Natural killer cell (primary cell): ENCODE data around the gene MAD1L1. TPM values are rescaled to one million over a fixed set of nuclear protein-coding genes. Genes with fewer than 3 reads are reported as not detected.

Experiments
- ATAC-seq, 3 donors: fragments of 150-1000 bp in 2 of 3; fragments of 200-7000 bp in 1 of 3; cut with Tn5 transposase; 1 replicate in 1 of 3; 2 replicates in 2 of 3; pipeline ENCODE4 v1.10.0; 2021; ENCODE audit warnings: mild to moderate bottlenecking in 2 of 3, moderate library complexity in 2 of 3
- DNase-seq, 2 donors: peaks; one replicate each; pipeline versions ENCODE4 v3.0.0 to v3.0.0-alpha.2; 2013 to 2021; ENCODE audit warnings: mixed read lengths in 1 of 2
- H3K27ac ChIP-seq: one replicate; pipeline ENCODE4 v1.5.1; 2013; ENCODE audit warnings: mild to moderate bottlenecking, low read length
- H3K27me3 ChIP-seq: one replicate; pipeline ENCODE4 v1.6.1; 2013; ENCODE audit warnings: low read length; ENCODE audit not compliant: control insufficient read depth, insufficient read depth
- H3K36me3 ChIP-seq: one replicate; pipeline ENCODE4 v1.6.1; 2013; ENCODE audit warnings: low read length; ENCODE audit not compliant: control insufficient read depth, insufficient read depth
- H3K4me1 ChIP-seq: one replicate; pipeline ENCODE4 v1.6.1; 2013; ENCODE audit warnings: low read length; ENCODE audit not compliant: control insufficient read depth, insufficient read depth
- H3K4me3 ChIP-seq: one replicate; pipeline ENCODE4 v1.5.1; 2013; ENCODE audit warnings: low read length
- H3K9me3 ChIP-seq: one replicate; pipeline ENCODE4 v1.6.1; 2013; ENCODE audit warnings: low read length; ENCODE audit not compliant: control insufficient read depth, insufficient read depth
- H3K27ac Mint-ChIP-seq, 2 donors: one replicate each; pipeline ENCODE4 v1.8.0; 2022; ENCODE audit warnings: mild to moderate bottlenecking in 2 of 2, mixed read lengths in 2 of 2, moderate library complexity in 1 of 2
- H3K27me3 Mint-ChIP-seq, 2 donors: one replicate each; pipeline ENCODE4 v1.8.0; 2022; ENCODE audit warnings: low read depth in 2 of 2, mixed read lengths in 2 of 2
- H3K36me3 Mint-ChIP-seq: one replicate; pipeline ENCODE4 v1.8.0; 2022; ENCODE audit warnings: mixed read lengths
- H3K4me1 Mint-ChIP-seq, 2 donors: one replicate each; pipeline ENCODE4 v1.8.0; 2022; ENCODE audit warnings: mixed read lengths in 2 of 2
- H3K4me3 Mint-ChIP-seq: one replicate; pipeline ENCODE4 v1.8.0; 2022; ENCODE audit warnings: mild to moderate bottlenecking, moderate library complexity, mixed read lengths
- H3K9me3 Mint-ChIP-seq, 2 donors: one replicate each; pipeline ENCODE4 v1.8.0; 2022; ENCODE audit warnings: mixed read lengths in 2 of 2
- CTCF ChIP-seq: fragments of 200-600 bp; IDR thresholded peaks from one replicate; pipeline ENCODE4 v1.8.0; 2022; ENCODE audit warnings: antibody characterized with exemption
- WGBS: methylation state at CpG from one replicate; pipeline ENCODE4 v1.1.7; 2013; ENCODE audit warnings: missing lambda C conversion rate; ENCODE audit not compliant: insufficient coverage; 5-methylcytosine and 5-hydroxymethylcytosine counted together
- intact Hi-C: fragments of 100-400 bp; cut with micrococcal nuclease; formaldehyde crosslinking; loops from one replicate; pipeline ENCODE4 v1.14.2; 2022
- total RNA-seq, 4 donors: library from RNA; stranded (reverse); fragments of 120-200 nt in 1 of 4; gene quantifications; one replicate each; pipeline versions ENCODE4 v1.2.3 to v1.2.4, GENCODE V29; 2013 to 2022

The MAD1L1 gene
- total RNA-seq, 3 donors from 2014 or later (not counting 1 experiment from before 2014, with no cell fraction given), result 53.6 to 81.2 (median 77.4) TPM

GRCh38 chr7:1844951-1845390 lies 387.8 kb downstream of the MAD1L1 start:
- ATAC-seq (no peak), DNase-seq (no peak)
- Histone ChIP-seq H3K36me3 (peaks cover 2% of the 10 kb centered on the region), H3K27me3 (no peaks in the 10 kb centered on the region), H3K9me3 (no peaks in the 10 kb centered on the region), H3K4me3 (no peak overlapping the region), H3K4me1 (no peaks in the 10 kb centered on the region), H3K27ac (no peak overlapping the region)
- WGBS, result 96% methylated on average over 16 of the region's 16 CpGs
- intact Hi-C loops, result no loop called here
- Mint-ChIP-seq H3K4me1 (peaks cover 0 to 6% of the 10 kb centered on the region in 2 donors), H3K4me3 (no peak overlapping the region), H3K27me3 (no peaks in the 10 kb centered on the region), H3K9me3 (no peaks in the 10 kb centered on the region), H3K36me3 (no peaks in the 10 kb centered on the region), H3K27ac (no peak overlapping the region)
- no peak for TF ChIP-seq CTCF

- no peaks in the 10 kb centered on the region for H3K4me1 ChIP-seq
- no peaks in the 10 kb centered on the region for H3K9me3 ChIP-seq
- H3K36me3 ChIP-seq, result peaks cover 2% of the 10 kb centered on the region
- Mint-ChIP-seq H3K9me3 (no peaks in the 10 kb centered on the region), H3K27ac (no peak overlapping the region), H3K27me3 (no peaks in the 10 kb centered on the region), H3K4me3 (no peak overlapping the region), H3K36me3 (no peaks in the 10 kb centered on the region), H3K4me1 (peaks cover 0 to 6% of the 10 kb centered on the region in 2 donors)
- DNase-seq, result no peak
- no peaks in the 10 kb centered on the region for H3K27me3 ChIP-seq
- no peak for ATAC-seq
- no peak overlapping the region for H3K27ac ChIP-seq
- intact Hi-C loops, result no loop called here
- no peak overlapping the region for H3K4me3 ChIP-seq
- WGBS, result 86% methylated on average over 26 of the region's 26 CpGs
- no peak for TF ChIP-seq CTCF
Observed at GRCh38 chr7:1844336-1844950, 388.3 kb downstream of the MAD1L1 start.

- no peak for TF ChIP-seq CTCF
- no peaks in the 10 kb centered on the region for H3K9me3 Mint-ChIP-seq
- ATAC-seq (no peak), DNase-seq (no peak)
- Histone ChIP-seq H3K4me1 (no peaks in the 10 kb centered on the region), H3K36me3 (peaks cover 2% of the 10 kb centered on the region), H3K4me3 (no peak overlapping the region), H3K27me3 (no peaks in the 10 kb centered on the region), H3K27ac (no peak overlapping the region), H3K9me3 (no peaks in the 10 kb centered on the region)
- H3K4me3 Mint-ChIP-seq, result no peak overlapping the region
- WGBS, result 62% methylated on average over 11 of the region's 11 CpGs
- H3K27me3 Mint-ChIP-seq, result no peaks in the 10 kb centered on the region
- no peak overlapping the region for H3K27ac Mint-ChIP-seq
- intact Hi-C loops, result no loop called here
- H3K36me3 Mint-ChIP-seq, result no peaks in the 10 kb centered on the region
- peaks cover 0 to 6% of the 10 kb centered on the region in 2 donors for H3K4me1 Mint-ChIP-seq
Observed at GRCh38 chr7:1843921-1844335, 388.8 kb downstream of the MAD1L1 start.
